ENCODE results near the gene SCRN2. TPM values are rescaled to one million over a fixed set of nuclear protein-coding genes. Genes with fewer than 3 reads are reported as not detected.

The SCRN2 gene
- total RNA-seq, 1 donor from 2014 or later = 44.8 TPM

- no peak overlapping the region for H3K27ac Mint-ChIP-seq (ENCODE audit: unreplicated experiment)
- peak overlapping the region; percentile 70 for H3K4me3 Mint-ChIP-seq (ENCODE audit: unreplicated experiment)
- DNase-seq (ENCODE audit: low spot score) = no peak
- no peak for TF ChIP-seq CTCF (IDR thresholded peaks at IDR 0.05; ENCODE audit: unreplicated experiment)
- peaks cover 8% of the 10 kb centered on the region for H3K27me3 Mint-ChIP-seq (ENCODE audit: unreplicated experiment)
- peaks cover 10% of the 10 kb centered on the region for H3K4me1 Mint-ChIP-seq (ENCODE audit: unreplicated experiment)
- peaks cover 21% of the 10 kb centered on the region for H3K36me3 Mint-ChIP-seq (ENCODE audit: low read depth, unreplicated experiment)
- H3K9me3 Mint-ChIP-seq (ENCODE audit: unreplicated experiment) = no peaks in the 10 kb centered on the region
Measured at GRCh38 chr17:47818002-47818695, 22.9 kb downstream of the SCRN2 start.

GRCh38 chr17:47816947-47817346 lies 24.1 kb downstream of the SCRN2 start:
- Mint-ChIP-seq H3K4me3 (ENCODE audit: unreplicated experiment) (no peak overlapping the region), H3K27me3 (ENCODE audit: unreplicated experiment) (peaks cover 11% of the 10 kb centered on the region), H3K27ac (ENCODE audit: unreplicated experiment) (no peak overlapping the region), H3K4me1 (ENCODE audit: unreplicated experiment) (peaks cover 10% of the 10 kb centered on the region), H3K9me3 (ENCODE audit: unreplicated experiment) (no peaks in the 10 kb centered on the region), H3K36me3 (ENCODE audit: low read depth, unreplicated experiment) (peaks cover 33% of the 10 kb centered on the region)
- no peak for DNase-seq (ENCODE audit: low spot score)
- no peak for TF ChIP-seq CTCF (IDR thresholded peaks at IDR 0.05; ENCODE audit: unreplicated experiment)

GRCh38 chr17:47816111-47816735 lies 24.9 kb downstream of the SCRN2 start:
- Mint-ChIP-seq H3K4me3 (ENCODE audit: unreplicated experiment) (no peak overlapping the region), H3K36me3 (ENCODE audit: low read depth, unreplicated experiment) (peaks cover 41% of the 10 kb centered on the region), H3K4me1 (ENCODE audit: unreplicated experiment) (peaks cover 8% of the 10 kb centered on the region), H3K27ac (ENCODE audit: unreplicated experiment) (no peak overlapping the region), H3K9me3 (ENCODE audit: unreplicated experiment) (no peaks in the 10 kb centered on the region), H3K27me3 (ENCODE audit: unreplicated experiment) (peaks cover 15% of the 10 kb centered on the region)
- DNase-seq (ENCODE audit: low spot score) = no peak
- no peak for TF ChIP-seq CTCF (IDR thresholded peaks at IDR 0.05; ENCODE audit: unreplicated experiment)

GRCh38 chr17:47815106-47815918 lies 25.8 kb downstream of the SCRN2 start:
- no peak for DNase-seq (ENCODE audit: low spot score)
- TF ChIP-seq CTCF (IDR thresholded peaks at IDR 0.05; ENCODE audit: unreplicated experiment) = no peak
- Mint-ChIP-seq H3K4me3 (ENCODE audit: unreplicated experiment) (no peak overlapping the region), H3K27me3 (ENCODE audit: unreplicated experiment) (peaks cover 14% of the 10 kb centered on the region), H3K36me3 (ENCODE audit: low read depth, unreplicated experiment) (peaks cover 43% of the 10 kb centered on the region), H3K9me3 (ENCODE audit: unreplicated experiment) (no peaks in the 10 kb centered on the region), H3K27ac (ENCODE audit: unreplicated experiment) (no peak overlapping the region), H3K4me1 (ENCODE audit: unreplicated experiment) (peaks cover 2% of the 10 kb centered on the region)
